Gastroesophageal sphincter (tissue), 4 donors: ENCODE data around the gene DDX31. TPM values are rescaled to one million over a fixed set of nuclear protein-coding genes. Genes with fewer than 3 reads are reported as not detected.
"Not testable (repeated sequence)": the region's sequence is repeated elsewhere in the genome, so short reads cannot be mapped to it uniquely, and the experiment has no call there.

Experiments
- ATAC-seq: fragments of 150-250 bp; one replicate; pipeline ENCODE4 v1.9.1; 2016; ENCODE audit warnings: mild to moderate bottlenecking, moderate library complexity
- H3K27ac ChIP-seq, 4 donors: fragments of 200-600 bp; sonication (generic) in 3 of 4; 1 replicate in 3 of 4; 2 replicates in 1 of 4; pipeline ENCODE4 v1.5.1; 2016 to 2019
- H3K27me3 ChIP-seq: fragments of 200-600 bp; sonication (generic); one replicate; pipeline ENCODE4 v1.5.1; 2019
- H3K36me3 ChIP-seq, 2 donors: fragments of 200-600 bp; sonication (generic); one replicate each; pipeline ENCODE4 v1.5.1; 2019; ENCODE audit warnings: control low read depth in 1 of 2
- H3K4me1 ChIP-seq, 3 donors: fragments of 200-600 bp; sonication (generic); 1 replicate in 2 of 3; 2 replicates in 1 of 3; pipeline ENCODE4 v1.5.1; 2016 to 2019; ENCODE audit warnings: control low read depth in 2 of 3
- H3K4me3 ChIP-seq, 2 donors: fragments of 200-600 bp; sonication (generic); one replicate each; pipeline ENCODE4 v1.5.1; 2019; ENCODE audit warnings: mild to moderate bottlenecking in 1 of 2, moderate library complexity in 1 of 2
- H3K9me3 ChIP-seq, 3 donors: fragments of 200-600 bp; sonication (generic); one replicate each; pipeline ENCODE4 v1.5.1; 2017 to 2019; ENCODE audit warnings: control low read depth in 2 of 3
- CTCF ChIP-seq, 4 experiments: fragments of 200-600 bp in 2 of 4; fragments of 450-650 bp in 2 of 4; sonication (generic) in 1 of 4; IDR thresholded peaks; one replicate each; pipeline ENCODE4 v1.5.1; 2017 to 2019; ENCODE audit warnings: antibody characterized with exemption in 4 of 4, mild to moderate bottlenecking in 2 of 4, moderate library complexity in 2 of 4
- EP300 ChIP-seq: sonication (generic); formaldehyde crosslinking; IDR thresholded peaks from one replicate; pipeline ENCODE4 v1.6.1; 2017; ENCODE audit warnings: antibody characterized with exemption, mild to moderate bottlenecking
- POLR2A ChIP-seq, 2 donors: fragments of 450-650 bp; IDR thresholded peaks; one replicate each; pipeline ENCODE4 v1.6.1; 2017; ENCODE audit warnings: antibody characterized with exemption in 2 of 2, mild to moderate bottlenecking in 2 of 2, moderate library complexity in 1 of 2
- POLR2AphosphoS5 ChIP-seq: sonication (generic); formaldehyde crosslinking; IDR thresholded peaks from one replicate; pipeline ENCODE4 v1.6.1; 2017; ENCODE audit warnings: antibody characterized with exemption
- WGBS, 2 donors: methylation state at CpG; one replicate each; pipeline ENCODE4 v1.1.5; 2018; ENCODE audit warnings: low coverage in 1 of 2; 5-methylcytosine and 5-hydroxymethylcytosine counted together
- total RNA-seq, 4 donors: library from RNA; depleted of rRNA; stranded (reverse); fragments of >200 nt; gene quantifications; one replicate each; pipeline ENCODE4 v1.1.0, GENCODE V29; 2016

DDX31 gene
- total RNA-seq, 4 donors from 2014 or later: 8.3 to 10.3 (median 9.3) TPM

GRCh38 chr9:132711846-132712245 is 42.1 kb upstream of the DDX31 start:
- ATAC-seq: no peak
- no peak for TF ChIP-seq POLR2A (IDR thresholded peaks at IDR 0.05)
- no peak overlapping the region for H3K4me3 ChIP-seq
- H3K36me3 ChIP-seq: no peaks in the 10 kb centered on the region
- H3K27ac ChIP-seq: no peak overlapping the region
- no peaks in the 10 kb centered on the region for H3K4me1 ChIP-seq
- no peaks in the 10 kb centered on the region for H3K9me3 ChIP-seq
- H3K27me3 ChIP-seq: peaks cover 19% of the 10 kb centered on the region
- WGBS, 2 donors: 83 to 91% methylated on average over 3 of the region's 3 CpGs

DNA sequence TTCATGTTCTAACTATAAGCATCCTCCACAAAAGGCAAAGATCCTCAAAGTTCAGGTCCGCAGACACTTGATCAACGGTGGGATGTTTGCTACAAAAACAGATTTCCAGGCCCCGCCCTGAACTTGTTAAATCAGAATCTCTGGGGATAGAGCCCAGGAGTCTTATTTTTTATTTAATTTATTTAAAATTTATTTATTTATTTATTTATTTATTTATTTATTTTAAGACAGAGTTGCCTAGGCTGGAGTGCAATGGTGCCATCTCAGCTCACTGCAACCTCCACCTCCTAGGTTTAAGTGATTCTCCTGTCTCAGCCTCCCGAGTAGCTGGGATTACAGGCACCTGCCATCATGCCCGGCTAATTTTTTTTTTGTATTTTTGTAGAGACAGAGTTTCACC is 41.4 kb upstream of the DDX31 start:
- H3K9me3 ChIP-seq, H3K4me1 ChIP-seq, H3K36me3 ChIP-seq, ATAC-seq, H3K27ac ChIP-seq, H3K4me3 ChIP-seq: not testable (repeated sequence)
- peaks cover 17% of the 10 kb centered on the region for H3K27me3 ChIP-seq
- WGBS, 2 donors: 90 to 93% methylated on average over 3 to 5 of the region's 5 CpGs

DNA sequence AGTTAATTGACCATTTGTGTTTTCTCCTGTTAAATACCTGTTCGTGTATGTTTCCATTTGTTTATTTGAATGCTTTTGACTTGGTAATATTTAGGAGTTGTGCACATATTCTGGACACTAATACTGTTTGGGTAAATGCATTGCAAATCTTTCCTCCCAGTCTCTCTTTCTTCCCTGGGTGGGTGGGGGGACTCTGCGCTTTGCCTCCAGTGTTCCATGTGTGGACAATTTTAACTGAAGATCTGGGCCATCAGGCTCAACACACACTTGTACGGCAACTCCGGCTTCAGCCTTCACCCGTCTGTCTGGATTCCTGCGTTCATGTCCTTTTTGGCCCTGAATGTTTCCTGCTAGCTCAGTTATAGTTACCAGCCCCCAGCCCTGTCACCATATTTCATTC is 40.5 kb upstream of the DDX31 start:
- no peak overlapping the region for H3K27ac ChIP-seq
- no peaks in the 10 kb centered on the region for H3K4me1 ChIP-seq
- TF ChIP-seq POLR2AphosphoS5: no peak
- no peak for TF ChIP-seq EP300
- WGBS, 2 donors: 70 to 78% methylated on average over 6 of the region's 6 CpGs
- H3K27me3 ChIP-seq: peaks cover 14% of the 10 kb centered on the region
- H3K9me3 ChIP-seq: no peaks in the 10 kb centered on the region
- no peak overlapping the region for H3K4me3 ChIP-seq
- H3K36me3 ChIP-seq: no peaks in the 10 kb centered on the region
- no peak for ATAC-seq

DNA sequence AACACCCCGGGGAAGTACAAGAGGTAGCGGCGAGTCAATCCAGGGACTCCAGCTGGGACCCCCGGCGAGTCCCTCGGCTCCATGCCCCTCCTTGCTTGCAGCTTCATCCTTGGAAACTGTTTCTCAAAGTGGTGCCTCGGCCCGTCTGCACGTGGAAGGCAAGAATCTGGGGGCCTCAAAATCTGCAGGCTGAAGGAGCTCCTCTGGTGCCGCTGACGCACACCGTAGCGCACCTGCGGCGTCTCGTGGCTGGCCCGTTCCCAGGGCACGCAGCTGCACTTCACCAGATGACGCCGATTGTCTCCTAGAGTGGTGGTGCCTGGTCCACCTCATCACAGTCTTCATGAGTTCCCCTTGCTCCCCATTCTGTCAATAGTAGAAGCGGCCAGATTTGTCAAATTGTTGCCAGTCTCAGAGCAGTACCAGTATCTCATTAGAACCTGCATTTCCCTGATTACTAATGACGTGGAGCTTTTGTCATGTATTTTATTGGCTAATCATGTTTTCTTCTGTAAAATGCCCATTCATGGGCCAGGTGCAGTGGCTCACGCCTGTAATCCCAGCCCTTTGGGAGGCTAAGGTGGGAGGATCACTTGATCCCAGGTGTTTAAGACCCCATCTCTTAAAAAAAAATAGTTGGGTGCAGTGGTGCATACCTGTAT is 39.1 kb upstream of the DDX31 start:
- TF ChIP-seq CTCF (IDR thresholded peaks at IDR 0.05): no peak
- TF ChIP-seq POLR2AphosphoS5: no peak
- TF ChIP-seq POLR2A (IDR thresholded peaks at IDR 0.05): no peak
- peaks cover 15% of the 10 kb centered on the region for H3K27me3 ChIP-seq
- ATAC-seq: no peak
- 50 to 85% methylated on average over 2 to 4 of the region's 23 CpGs for WGBS, 2 donors
- H3K9me3 ChIP-seq: no peaks in the 10 kb centered on the region
- H3K4me3 ChIP-seq: no peak overlapping the region
- no peak overlapping the region for H3K27ac ChIP-seq
- no peaks in the 10 kb centered on the region for H3K36me3 ChIP-seq
- H3K4me1 ChIP-seq: no peaks in the 10 kb centered on the region

GRCh38 chr9:132708239-132708638 is 38.5 kb upstream of the DDX31 start:
- ATAC-seq: no peak
- Histone ChIP-seq H3K27ac (no peak overlapping the region), H3K27me3 (peaks cover 15% of the 10 kb centered on the region), H3K9me3 (no peaks in the 10 kb centered on the region), H3K4me3 (no peak overlapping the region), H3K36me3 (no peaks in the 10 kb centered on the region), H3K4me1 (no peaks in the 10 kb centered on the region)
- WGBS, 2 donors: 68 to 80% methylated on average over 3 to 6 of the region's 8 CpGs
- TF ChIP-seq POLR2A (IDR thresholded peaks at IDR 0.05) (no peak), POLR2AphosphoS5 (no peak), CTCF (IDR thresholded peaks at IDR 0.05) (no peak), EP300 (no peak)

- TF ChIP-seq CTCF (IDR thresholded peaks at IDR 0.05) (no peak), POLR2A (IDR thresholded peaks at IDR 0.05) (no peak), EP300 (no peak), POLR2AphosphoS5 (no peak)
- no peak overlapping the region for H3K4me3 ChIP-seq
- H3K9me3 ChIP-seq: peaks cover 0 to 3% (median 0%) of the 10 kb centered on the region in 3 donors
- no peak overlapping the region for H3K27ac ChIP-seq
- ATAC-seq: no peak
- WGBS, 2 donors: 19 to 25% methylated on average over 2 of the region's 2 CpGs
- peaks cover 0 to 5% (median 0%) of the 10 kb centered on the region in 3 donors for H3K4me1 ChIP-seq
- H3K27me3 ChIP-seq: peaks cover 9% of the 10 kb centered on the region
- no peaks in the 10 kb centered on the region for H3K36me3 ChIP-seq
Measured at GRCh38 chr9:132703336-132703735, 33.6 kb upstream of the DDX31 start.
